ENCODE results near the gene SLC12A1.
"Not testable (repeated sequence)": the region's sequence is repeated elsewhere in the genome, so short reads cannot be mapped to it uniquely, and the experiment has no call there.

SLC12A1 gene

GRCh38 chr15:48315041-48315440 is 108.9 kb downstream of the SLC12A1 start:
- no peak for DNase-seq

- no peak for DNase-seq
These were observed 111.1 kb downstream of the SLC12A1 start for GRCh38 chr15:48317221-48317620.

GRCh38 chr15:48318131-48318530 is 112.0 kb downstream of the SLC12A1 start:
- DNase-seq: no peak

- DNase-seq: no peak
These were observed 117.2 kb downstream of the SLC12A1 start for GRCh38 chr15:48323294-48323693.

GRCh38 chr15:48324949-48325348 is 118.8 kb downstream of the SLC12A1 start:
- no peak for DNase-seq

GRCh38 chr15:48325400-48325799 is 119.3 kb downstream of the SLC12A1 start:
- no peak for DNase-seq

GRCh38 chr15:48326180-48326579 is 120.1 kb downstream of the SLC12A1 start:
- not testable (repeated sequence) for DNase-seq

- no peak for DNase-seq
These were observed 124.1 kb downstream of the SLC12A1 start for GRCh38 chr15:48330105-48330785.

GRCh38 chr15:48330855-48331795 is 125.0 kb downstream of the SLC12A1 start, which contains the start of gene DUT:
Gene DUT, plus strand, starts transcription at chr15:48331429. Its CDS starts 87 bp downstream, at chr15:48331516.
- DNase-seq: peak; percentile 74

GRCh38 chr15:48331796-48332641 is 125.9 kb downstream of the SLC12A1 start:
- peak; percentile 72 for DNase-seq

- no peak for DNase-seq
These were observed 126.5 kb downstream of the SLC12A1 start for GRCh38 chr15:48332642-48333034.

- DNase-seq: no peak
These were observed 127.4 kb downstream of the SLC12A1 start for GRCh38 chr15:48333540-48333939.

GRCh38 chr15:48334260-48334659 is 128.2 kb downstream of the SLC12A1 start:
- no peak for DNase-seq

- no peak for DNase-seq
These were observed 130.8 kb downstream of the SLC12A1 start for GRCh38 chr15:48336940-48337339.

GRCh38 chr15:48337607-48338006 is 131.5 kb downstream of the SLC12A1 start:
- DNase-seq: no peak

GRCh38 chr15:48340111-48340510 is 134.0 kb downstream of the SLC12A1 start:
- DNase-seq: no peak

GRCh38 chr15:48343865-48344264 is 137.8 kb downstream of the SLC12A1 start:
- no peak for DNase-seq

GRCh38 chr15:48345516-48345915 is 139.4 kb downstream of the SLC12A1 start:
- DNase-seq: no peak

- peak; percentile 64 for DNase-seq
These were observed 146.5 kb downstream of the SLC12A1 start for GRCh38 chr15:48352474-48353072.

Data from NCI-H2171 (cell line).